G401.6 (cell line): ENCODE data around the gene LFNG.
"Not testable (repeated sequence)": the region's sequence is repeated elsewhere in the genome, so short reads cannot be mapped to it uniquely, and the experiment has no call there.

ENCODE experiments used
- FAIRE-seq: peaks from 2 replicates; lab custom pipeline; 2012; peaks lifted over from hg19 to GRCh38; lab: Jason Lieb, UNC

LFNG gene

DNA sequence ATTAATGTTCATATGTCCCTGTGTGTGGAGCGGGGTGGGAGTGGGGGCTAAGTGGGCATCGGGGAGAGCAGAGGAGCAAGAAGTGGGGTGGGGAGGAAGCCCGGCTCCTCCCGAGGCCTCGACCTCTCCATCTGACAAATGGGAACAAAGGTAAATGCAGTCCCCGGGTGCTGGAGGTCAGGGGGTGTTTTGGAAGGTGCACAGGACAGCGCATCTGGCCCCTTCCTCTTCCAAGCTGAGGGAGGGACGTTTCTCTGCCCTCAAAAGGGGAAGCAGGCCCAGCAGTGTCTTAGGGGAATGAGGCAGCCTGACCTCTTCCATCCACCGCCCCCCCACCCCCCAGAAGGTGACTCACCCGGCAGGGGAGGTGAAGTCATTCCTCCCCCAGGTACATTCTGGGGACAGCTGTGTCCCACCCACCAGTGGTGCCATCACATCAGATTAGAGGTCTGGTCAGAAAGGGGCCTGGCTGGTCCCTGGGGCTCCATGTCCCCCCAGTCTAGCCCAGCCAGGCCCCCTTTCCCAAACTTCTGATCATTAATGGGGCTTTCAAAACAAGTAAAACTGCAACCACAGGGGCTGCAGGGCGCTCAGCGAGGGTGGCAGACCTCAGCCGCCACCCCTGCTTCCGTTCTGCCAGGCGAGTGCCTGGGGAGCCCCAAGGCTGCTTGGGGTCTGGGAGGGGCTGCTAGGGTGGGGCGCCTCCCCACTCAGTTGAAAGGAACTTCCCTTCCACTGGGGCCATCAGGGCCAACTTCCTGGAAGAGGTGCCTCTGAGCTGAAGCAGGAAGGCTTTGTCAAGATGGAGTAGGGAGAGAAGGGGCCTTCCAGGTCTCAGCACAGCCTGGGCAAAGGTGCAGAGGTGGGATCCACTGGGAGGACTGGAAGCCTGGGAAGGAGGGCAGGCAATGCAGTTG, 10.8 kb downstream of the LFNG start:
- FAIRE-seq = no peak

- not testable (repeated sequence) for FAIRE-seq
These were observed 11.6 kb downstream of the LFNG start for GRCh38 chr7:2530994-2531795.

DNA sequence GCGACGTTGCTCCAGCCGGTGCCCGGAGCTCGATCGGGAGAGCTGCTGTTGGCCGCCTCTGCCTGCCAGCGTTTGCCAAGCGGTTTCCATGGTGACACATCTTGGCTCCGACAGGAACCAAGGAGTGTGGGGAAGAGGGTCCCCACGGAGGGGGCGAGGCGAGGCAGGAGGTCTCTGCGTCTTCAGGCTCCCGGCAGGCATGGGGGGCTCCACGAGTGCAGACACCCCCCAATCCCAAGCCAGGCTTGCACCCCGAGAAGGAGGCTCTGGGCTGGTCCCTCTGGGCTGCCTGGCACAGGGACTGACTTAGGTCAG, 12.2 kb downstream of the LFNG start:
- not testable (repeated sequence) for FAIRE-seq

- not testable (repeated sequence) for FAIRE-seq
These were observed 12.7 kb downstream of the LFNG start for GRCh38 chr7:2532199-2532772.

DNA sequence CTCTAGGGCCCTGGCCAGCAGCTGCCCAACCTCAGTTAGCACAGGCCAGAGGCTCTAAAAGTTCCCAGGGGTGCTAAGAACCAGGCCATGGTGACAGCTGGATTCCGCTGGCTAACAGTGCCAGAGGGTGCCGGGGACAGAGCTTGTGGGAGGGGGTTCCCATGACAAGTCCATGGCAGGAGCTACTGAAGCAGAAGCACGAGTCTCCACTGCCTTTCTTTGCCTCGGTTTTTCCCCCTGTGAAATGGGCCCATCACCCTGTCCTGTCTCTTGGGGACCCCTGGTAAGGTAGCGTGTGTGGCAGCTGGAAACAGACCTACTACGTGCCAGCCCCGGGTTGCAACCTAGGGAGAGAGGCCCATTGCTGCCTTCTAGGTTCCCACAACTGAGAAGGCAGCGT, 13.2 kb downstream of the LFNG start:
- FAIRE-seq = not testable (repeated sequence)

GRCh38 chr7:2533566-2533965, 14.0 kb downstream of the LFNG start:
- not testable (repeated sequence) for FAIRE-seq

DNA sequence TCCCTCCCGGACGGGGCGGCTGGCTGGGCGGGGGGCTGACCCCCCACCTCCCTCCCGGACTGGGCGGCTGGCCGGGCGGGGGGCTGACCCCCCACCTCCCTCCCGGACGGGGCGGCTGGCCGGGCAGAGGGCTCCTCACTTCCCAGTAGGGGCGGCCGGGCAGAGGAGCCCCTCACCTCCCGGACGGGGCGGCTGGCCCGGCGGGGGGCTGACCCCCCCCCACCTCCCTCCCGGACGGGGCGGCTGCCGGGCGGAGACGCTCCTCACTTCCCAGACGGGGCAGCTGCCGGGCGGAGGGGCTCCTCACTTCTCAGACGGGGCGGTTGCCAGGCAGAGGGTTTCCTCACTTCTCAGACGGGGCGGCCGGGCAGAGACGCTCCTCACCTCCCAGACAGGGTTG, 14.6 kb downstream of the LFNG start:
- not testable (repeated sequence) for FAIRE-seq

DNA sequence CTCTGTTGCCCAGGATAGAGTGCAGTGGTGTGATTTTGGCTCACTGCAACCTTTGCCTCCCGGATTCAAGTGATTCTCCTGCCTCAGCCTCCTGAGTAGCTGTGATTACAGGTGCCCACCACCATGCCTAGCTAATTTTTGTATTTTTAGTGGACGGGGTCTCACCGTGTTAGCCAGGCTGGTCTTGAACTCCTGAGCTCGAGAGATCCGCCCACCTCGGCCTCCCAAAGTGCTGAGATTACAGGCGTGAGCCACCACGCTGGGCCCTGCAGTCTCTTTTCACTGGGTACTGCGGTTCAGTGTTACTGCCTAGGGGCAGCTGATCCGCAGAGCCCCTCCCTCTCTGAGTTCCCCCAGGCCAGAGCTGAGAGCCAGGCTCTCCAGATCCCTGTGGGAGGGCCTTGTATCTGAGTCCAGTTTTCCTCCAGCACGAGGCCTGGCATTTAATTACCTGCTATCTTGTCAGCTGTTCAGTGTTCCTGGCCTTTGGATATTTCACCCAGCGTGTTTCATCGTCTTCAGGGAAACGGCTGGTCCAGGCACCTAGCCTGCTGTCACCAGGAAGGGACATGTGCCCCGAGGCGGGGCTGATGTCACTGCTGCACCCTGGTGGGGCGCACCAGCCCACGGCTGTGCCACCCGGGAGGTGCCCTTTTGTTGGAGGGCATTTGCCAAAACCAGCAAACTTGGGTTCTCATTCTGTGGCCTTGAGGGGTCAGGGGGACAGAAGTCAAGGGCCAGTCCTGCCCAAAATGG, 16.5 kb downstream of the LFNG start:
- not testable (repeated sequence) for FAIRE-seq

- FAIRE-seq = no peak
These were observed 18.6 kb downstream of the LFNG start for GRCh38 chr7:2537981-2538851.

- no peak for FAIRE-seq
These were observed 19.7 kb downstream of the LFNG start for GRCh38 chr7:2539031-2539911.

DNA sequence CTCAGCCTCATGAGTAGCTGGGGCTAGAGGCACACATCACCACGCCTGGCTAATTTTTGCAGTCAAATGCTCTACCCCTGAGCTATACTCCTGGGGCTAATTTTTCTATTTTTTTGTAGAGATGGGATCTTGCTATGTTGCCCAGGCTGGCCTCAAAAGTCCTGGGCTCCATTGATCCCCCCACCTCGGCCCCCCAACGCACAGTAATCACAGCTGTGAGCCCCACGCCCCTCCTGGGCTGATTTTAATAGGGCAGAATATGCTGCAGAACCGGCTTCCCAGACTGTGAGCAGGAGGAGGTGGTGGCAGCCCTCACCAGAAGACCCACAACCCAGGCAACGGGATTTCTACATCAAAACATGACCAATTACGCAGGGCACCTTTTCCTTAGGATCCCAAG, 20.6 kb downstream of the LFNG start:
- FAIRE-seq = no peak

DNA sequence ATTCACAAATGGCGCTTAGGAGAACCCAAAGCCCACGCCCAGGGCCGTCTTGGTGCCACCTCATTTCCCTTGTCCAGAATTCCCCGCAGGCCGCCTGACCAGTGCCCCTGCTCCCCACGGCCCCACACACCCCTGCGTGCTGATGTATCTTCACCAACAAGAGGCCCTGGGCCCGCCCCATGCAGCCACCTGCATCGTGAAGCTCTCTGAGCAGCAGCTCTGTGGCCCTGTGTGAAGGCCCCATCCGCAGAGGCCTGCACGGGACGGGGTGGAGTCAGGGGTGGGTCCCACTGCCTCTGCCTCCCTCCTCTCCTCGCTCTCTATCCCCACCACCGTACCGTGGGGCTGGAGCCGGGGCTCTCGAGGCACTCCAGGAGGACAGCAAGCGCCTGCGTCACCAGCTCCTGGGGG, 21.1 kb downstream of the LFNG start:
- no peak for FAIRE-seq

DNA sequence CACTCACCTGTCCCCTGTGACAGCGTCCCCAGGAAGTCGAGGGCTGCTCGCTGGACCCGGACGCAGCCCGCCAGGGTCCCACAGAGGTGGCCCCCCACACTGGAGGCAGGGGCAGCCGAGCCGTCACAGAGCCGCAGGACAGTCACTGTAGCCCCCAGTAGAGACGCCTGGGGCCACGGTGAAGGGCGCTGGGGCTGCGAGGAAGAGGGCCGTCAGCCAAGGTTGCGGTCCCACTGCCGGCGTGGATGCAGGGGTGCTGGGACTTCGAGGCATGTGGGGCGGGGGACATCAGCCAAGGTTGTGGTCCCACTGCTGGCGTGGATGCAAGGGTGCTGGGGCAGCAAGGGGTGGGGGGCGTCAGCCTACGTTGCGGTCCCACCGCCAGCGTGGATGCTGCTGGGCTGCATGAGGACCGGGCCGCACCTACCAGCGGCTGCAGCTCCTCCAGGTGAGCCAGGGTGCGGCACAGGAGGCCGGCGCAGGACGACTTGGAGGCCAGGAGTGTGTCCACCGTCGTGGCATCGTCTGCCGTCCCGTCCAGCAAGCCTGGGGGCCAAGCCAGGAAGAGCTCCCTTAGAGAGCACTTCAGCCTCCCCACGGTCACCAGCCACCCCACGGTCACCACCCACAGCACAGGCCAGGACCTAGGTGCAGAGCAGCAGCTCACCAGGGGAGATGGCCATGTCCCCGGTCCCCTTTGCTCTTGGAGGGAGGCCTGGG, 21.9 kb downstream of the LFNG start:
- FAIRE-seq = no peak

GRCh38 chr7:2542011-2542915, 22.7 kb downstream of the LFNG start:
- no peak for FAIRE-seq

DNA sequence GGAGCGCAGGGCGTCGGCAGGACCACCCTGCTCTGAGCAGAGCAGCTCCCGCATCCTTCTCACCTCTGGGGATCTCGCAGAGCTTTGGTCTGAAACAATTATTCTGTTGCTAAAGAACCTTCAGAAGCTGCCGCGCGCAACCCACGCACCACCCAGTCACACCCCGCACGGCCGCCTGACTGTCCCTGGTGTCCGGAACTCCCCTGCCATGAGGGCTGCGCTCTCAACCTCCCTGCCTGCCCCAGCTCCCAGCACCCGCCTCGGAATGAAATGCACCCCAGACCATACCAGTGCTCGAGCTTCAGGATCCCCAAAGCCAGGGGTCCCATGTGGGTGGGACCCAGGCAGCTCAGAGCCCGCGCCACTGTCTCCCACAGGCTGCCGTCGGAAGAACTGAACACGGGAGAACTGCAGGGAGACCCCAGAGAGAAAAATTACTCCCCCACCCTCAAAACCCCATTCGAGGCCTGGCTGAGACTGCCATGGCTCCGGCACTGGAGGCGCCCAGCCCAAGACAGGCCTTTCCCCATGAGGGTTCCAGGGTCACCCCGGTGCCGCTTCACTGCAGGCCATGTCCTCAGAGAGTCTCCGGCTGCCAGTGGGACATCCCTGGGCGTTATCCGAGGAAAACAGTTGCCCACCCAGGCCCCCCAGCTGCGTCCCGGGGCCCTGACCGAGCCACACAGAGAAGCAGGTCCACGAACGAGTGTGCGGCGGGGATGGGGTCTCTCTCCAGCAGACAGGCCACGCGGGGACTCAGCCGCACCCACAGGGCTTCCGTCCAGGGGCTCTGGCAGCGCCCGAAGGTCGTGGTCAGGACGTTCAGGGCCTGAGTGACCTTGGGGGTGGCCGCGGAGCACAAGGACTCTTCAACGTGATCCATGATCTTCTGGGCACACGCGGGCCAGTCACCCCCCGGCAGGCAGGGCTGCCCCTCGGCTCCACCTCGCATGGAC, 23.6 kb downstream of the LFNG start:
- FAIRE-seq = no peak

DNA sequence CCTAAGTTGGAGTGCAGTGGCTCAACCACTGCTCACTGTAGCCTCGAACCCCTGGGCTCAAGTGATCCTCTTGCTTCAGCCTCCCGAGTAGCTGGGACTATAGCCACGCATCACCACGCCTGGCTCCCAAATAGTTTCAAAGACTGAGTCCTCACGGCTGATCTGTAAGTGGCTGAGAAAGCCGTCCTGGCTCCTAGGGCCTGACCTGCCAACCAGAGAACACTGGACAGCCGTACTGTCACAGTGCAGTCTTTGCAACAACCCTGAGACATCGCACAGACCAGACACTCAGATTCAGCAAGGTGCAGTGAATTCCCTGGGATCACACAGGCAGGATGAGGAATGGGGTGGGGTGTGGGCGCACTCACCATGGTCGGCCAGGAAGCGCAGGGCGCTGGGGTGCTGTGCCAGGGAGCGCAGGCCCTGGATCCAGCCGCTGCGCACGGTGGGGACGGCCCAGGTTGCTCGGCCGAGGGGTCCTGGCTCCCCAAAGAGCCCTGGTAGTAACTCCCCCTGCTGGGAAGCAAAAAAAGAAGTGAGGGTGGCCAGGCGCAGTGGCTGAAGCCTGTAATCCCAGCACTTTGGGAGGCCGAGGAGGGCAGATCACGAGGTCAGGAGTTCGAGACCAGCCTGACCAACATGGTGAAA, 25.1 kb downstream of the LFNG start:
- FAIRE-seq = no peak
